Activated effector memory CD4-positive, alpha-beta T cell treated with anti-CD3 and anti-CD28 coated beads, Interleukin-2, amount 50 U/mL, for 16 hours (primary cell): Measurements from ENCODE around the gene AK9.
"Not testable (repeated sequence)": the region's sequence is repeated elsewhere in the genome, so short reads cannot be mapped to it uniquely, and the experiment has no call there.

Experiments used
- DNase-seq: peaks from one replicate; pipeline ENCODE4 v3.0.0-alpha.2; 2020

AK9 gene

GRCh38 chr6:109690737-109691621 lies at the start of gene AK9, which contains the start of gene FIG4:
Gene AK9 (minus strand): TSS chr6:109691202. CDS start chr6:109675745, 15,457 bp downstream.
Gene FIG4 (plus strand): TSS chr6:109691296. CDS start chr6:109691436, 140 bp downstream.
- peak; percentile 96 for DNase-seq

- DNase-seq, result no peak
Measured at GRCh38 chr6:109740787-109741186, 49.8 kb upstream of the AK9 start.

GRCh38 chr6:109739686-109740085 lies 48.7 kb upstream of the AK9 start:
- no peak for DNase-seq

GRCh38 chr6:109738667-109739066 lies 47.7 kb upstream of the AK9 start:
- no peak for DNase-seq

GRCh38 chr6:109738255-109738654 lies 47.3 kb upstream of the AK9 start:
- no peak for DNase-seq

GRCh38 chr6:109736273-109737025 lies 45.4 kb upstream of the AK9 start:
- no peak for DNase-seq

GRCh38 chr6:109725250-109725649 lies 34.2 kb upstream of the AK9 start:
- DNase-seq, result not testable (repeated sequence)

GRCh38 chr6:109722564-109723254 lies 31.7 kb upstream of the AK9 start:
- no peak for DNase-seq

GRCh38 chr6:109722011-109722410 lies 31.0 kb upstream of the AK9 start:
- DNase-seq, result no peak

GRCh38 chr6:109720311-109720710 lies 29.3 kb upstream of the AK9 start:
- no peak for DNase-seq

- DNase-seq, result no peak
Measured at GRCh38 chr6:109718991-109719390, 28.0 kb upstream of the AK9 start.

- no peak for DNase-seq
Measured at GRCh38 chr6:109717971-109718370, 27.0 kb upstream of the AK9 start.

- DNase-seq, result no peak
Measured at GRCh38 chr6:109715616-109716015, 24.6 kb upstream of the AK9 start.

GRCh38 chr6:109714611-109715010 lies 23.6 kb upstream of the AK9 start:
- no peak for DNase-seq

GRCh38 chr6:109714166-109714565 lies 23.2 kb upstream of the AK9 start:
- no peak for DNase-seq

GRCh38 chr6:109713097-109713496 lies 22.1 kb upstream of the AK9 start:
- peak; percentile 63 for DNase-seq

- not testable (repeated sequence) for DNase-seq
Measured at GRCh38 chr6:109708099-109708498, 17.1 kb upstream of the AK9 start.

GRCh38 chr6:109706513-109706912 lies 15.5 kb upstream of the AK9 start:
- DNase-seq, result no peak

GRCh38 chr6:109705258-109705657 lies 14.3 kb upstream of the AK9 start:
- DNase-seq, result peak; percentile 88

- DNase-seq, result no peak
Measured at GRCh38 chr6:109702791-109703190, 11.8 kb upstream of the AK9 start.

- DNase-seq, result no peak
Measured at GRCh38 chr6:109701774-109702173, 10.8 kb upstream of the AK9 start.

- DNase-seq, result no peak
Measured at GRCh38 chr6:109701221-109701620, 10.2 kb upstream of the AK9 start.

- no peak for DNase-seq
Measured at GRCh38 chr6:109696355-109696754, 5.4 kb upstream of the AK9 start.
